Stimulated activated CD8-positive, alpha-beta memory T cell treated with anti-CD3 and anti-CD28 coated beads, Interleukin-12 subunit alpha, Interleukin-12 subunit beta, amount 100 ng/mL, for 1 hour (primary cell): ENCODE results near the gene EEF2.
"Not testable (repeated sequence)": the region's sequence is repeated elsewhere in the genome, so short reads cannot be mapped to it uniquely, and the experiment has no call there.

ENCODE experiments used
- DNase-seq: peaks from one replicate; pipeline ENCODE4 v3.0.0-alpha.2; 2020; ENCODE audit warnings: low read depth

The EEF2 gene

DNA sequence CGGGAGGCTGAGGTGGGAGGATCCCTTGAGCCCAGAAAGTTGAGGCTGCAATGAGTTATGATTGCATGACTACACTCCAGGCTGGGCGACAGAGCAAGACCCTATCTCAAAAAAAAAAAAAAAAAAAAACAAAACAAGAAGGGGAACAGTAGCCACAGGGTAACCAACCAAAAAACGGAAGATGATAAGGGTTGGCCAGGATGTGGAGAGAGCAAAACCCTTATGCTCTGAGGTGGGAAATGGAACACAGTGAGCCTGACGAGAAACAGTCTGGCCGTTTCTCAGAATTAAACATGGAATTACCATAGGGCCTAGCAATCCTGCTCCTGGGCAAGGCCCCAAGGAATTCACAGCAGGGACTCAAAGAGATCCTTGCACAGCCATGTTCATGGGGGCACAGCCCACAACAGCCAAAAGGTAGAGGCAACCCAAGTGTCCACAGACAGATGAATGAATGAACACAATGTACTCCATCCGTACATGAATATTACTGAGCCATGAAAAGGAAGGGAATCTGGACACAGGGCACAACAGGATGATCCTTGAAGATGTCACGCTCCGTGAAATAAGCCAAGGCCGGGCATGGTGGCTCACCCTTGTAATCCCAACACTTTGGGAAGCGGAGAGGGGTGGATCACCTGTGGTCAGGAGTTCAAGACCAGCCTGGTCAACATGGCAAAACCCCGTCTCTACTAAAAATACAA is 41.1 kb downstream of the EEF2 start:
- no peak for DNase-seq

GRCh38 chr19:3942790-3943409 is 42.4 kb downstream of the EEF2 start:
- no peak for DNase-seq

DNA sequence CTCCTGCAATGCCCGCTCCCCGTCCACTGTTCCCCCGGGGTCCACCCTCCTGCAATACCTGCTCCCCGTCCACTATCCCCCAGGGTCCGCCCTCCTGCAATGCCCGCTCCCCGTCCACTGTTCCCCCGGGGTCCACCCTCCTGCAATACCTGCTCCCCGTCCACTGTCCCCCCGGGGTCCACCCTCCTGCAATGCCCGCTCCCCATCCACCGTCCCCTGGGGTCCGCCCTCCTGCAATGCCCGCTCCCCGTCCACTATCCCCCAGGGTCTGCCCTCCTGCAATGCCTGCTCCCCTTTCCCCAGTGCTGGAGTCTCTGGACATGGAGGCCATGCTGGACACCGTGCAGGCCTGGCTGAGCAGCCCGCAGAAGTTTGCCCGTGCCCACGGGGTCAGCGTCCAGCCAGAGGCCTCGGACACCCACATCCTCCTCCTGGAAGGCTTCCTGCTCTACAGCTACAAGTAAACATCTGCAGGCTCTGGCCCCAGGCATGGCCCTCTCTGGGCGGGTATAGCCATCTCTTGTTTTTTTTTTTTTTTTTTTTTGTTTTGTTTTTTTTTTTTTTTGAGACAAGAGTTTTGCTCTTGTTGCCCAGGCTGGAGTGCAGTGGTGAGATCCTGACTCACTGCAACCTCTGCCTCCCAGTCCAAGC is 46.8 kb downstream of the EEF2 start:
- not testable (repeated sequence) for DNase-seq

DNA sequence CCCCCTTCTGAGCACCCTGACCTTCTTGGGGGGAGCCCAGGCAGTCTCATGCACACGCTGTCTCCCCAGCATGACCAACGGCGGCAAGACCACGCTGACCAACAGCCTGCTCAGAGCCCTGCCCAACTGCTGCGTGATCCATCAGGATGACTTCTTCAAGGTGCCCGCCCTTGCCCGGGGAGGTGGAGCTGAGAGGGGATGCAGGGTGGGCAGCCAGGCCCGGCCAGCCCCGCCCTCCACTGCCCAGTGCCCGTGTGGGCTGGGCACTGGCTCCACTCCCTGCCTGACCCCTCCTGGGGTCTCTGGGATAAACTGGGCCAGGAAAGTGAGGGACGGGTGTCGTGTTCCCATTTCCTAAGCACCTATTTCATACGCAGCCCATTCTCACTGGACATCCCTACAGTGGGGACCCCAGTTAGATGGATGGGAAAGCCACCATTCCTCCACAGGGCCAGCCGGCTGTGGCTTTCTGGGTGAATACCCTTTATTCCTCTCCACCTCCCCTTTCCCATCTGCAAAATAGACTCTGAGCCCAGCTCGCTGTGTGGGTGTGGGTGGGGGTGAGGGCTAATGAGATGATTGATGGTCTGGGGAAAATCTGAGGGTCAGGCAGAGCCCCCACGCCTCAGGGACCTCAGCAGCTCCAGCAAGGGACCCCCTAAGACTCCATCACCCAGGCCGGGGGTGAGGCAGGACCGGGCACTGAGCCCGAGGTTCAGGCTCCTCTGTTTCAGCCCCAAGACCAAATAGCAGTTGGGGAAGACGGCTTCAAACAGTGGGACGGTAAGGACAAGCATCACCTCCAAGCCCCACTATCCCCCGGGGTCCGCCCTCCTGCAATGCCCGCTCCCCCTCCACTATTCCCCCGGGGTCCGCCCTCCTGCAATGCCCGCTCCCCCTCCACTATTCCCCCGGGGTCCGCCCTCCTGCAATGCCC is 48.5 kb downstream of the EEF2 start:
- no peak for DNase-seq

GRCh38 chr19:3932931-3933810 is 52.1 kb downstream of the EEF2 start, which contains the start of gene NMRK2:
TSS of gene NMRK2 (plus strand) at chr19:3933069. CDS start at chr19:3933672, 603 bp downstream.
- DNase-seq = no peak

- DNase-seq = no peak
Observed at GRCh38 chr19:3931041-3931440, 54.2 kb downstream of the EEF2 start.
